ENCODE data around the gene DKK2.

DNA sequence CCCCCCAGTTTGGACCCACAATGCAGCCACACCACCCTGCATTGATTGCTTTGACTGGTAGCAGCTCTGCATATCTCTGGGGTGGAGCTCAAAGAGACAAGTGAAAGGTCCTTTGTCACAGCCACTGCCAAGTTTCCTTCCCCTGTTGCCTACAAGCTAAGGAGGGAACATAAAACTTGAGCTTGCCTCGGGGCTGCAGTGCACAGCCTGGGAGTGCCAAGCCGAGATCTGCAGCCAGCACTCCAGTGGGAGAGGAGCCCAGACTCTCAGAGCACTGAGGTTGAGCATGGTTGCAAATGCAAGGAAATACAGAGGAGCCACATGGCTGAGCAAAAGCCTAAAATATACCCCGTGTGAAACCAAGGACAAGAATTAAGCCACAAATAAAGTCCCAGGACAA, 142.2 kb downstream of the DKK2 start:
- TF ChIP-seq EZH2 (IDR thresholded peaks at IDR 0.05) (no peak), POLR2AphosphoS5 (IDR thresholded peaks at IDR 0.05; ENCODE audit: borderline replicate concordance, low read depth, low read length) (no peak), FOXP2 (optimal IDR thresholded peaks at IDR 0.05; ENCODE audit: control extremely low read depth, extremely low read length, insufficient read depth) (no peak)

All from SK-N-MC (cell line).